ENCODE measurements around the gene STRN3.
A peak's percentile ranks its signal among the peaks of the same experiment; 100 is the strongest.
"Not testable (repeated sequence)": the region's sequence is repeated elsewhere in the genome, so short reads cannot be mapped to it uniquely, and the experiment has no call there.

The STRN3 gene

GRCh38 chr14:31004007-31004406 is 22.2 kb downstream of the STRN3 start:
- not testable (repeated sequence) for DNase-seq (ENCODE audit: low read depth in 4 of 4, low spot score in 1 of 4)

DNA sequence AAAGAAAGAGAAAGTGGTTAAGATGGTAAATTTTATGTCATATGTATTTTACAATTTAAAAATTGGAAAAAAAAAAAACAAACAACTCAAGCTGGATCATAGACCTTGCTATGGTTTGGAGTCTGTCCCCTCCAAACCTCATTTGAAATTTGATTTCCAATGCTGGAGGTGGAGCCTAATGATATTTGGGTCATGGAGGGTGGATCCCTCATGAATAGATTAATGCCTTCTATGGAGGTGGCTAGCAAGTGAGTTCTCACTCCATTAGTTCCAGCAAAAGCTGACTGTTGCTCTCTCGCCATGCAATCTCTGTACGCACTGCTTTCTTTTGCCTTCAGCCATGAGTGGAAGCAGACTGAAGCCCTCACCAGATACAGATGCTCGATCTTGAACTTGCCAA is 22.9 kb downstream of the STRN3 start:
- DNase-seq (ENCODE audit: low read depth in 4 of 4, low spot score in 1 of 4) = no peak

GRCh38 chr14:31001339-31001658 is 24.9 kb downstream of the STRN3 start:
- no peak for DNase-seq (ENCODE audit: low read depth in 4 of 4, low spot score in 1 of 4)

GRCh38 chr14:31000629-31001338 is 25.4 kb downstream of the STRN3 start:
- no peak for DNase-seq (ENCODE audit: low read depth in 4 of 4, low spot score in 1 of 4)

DNA sequence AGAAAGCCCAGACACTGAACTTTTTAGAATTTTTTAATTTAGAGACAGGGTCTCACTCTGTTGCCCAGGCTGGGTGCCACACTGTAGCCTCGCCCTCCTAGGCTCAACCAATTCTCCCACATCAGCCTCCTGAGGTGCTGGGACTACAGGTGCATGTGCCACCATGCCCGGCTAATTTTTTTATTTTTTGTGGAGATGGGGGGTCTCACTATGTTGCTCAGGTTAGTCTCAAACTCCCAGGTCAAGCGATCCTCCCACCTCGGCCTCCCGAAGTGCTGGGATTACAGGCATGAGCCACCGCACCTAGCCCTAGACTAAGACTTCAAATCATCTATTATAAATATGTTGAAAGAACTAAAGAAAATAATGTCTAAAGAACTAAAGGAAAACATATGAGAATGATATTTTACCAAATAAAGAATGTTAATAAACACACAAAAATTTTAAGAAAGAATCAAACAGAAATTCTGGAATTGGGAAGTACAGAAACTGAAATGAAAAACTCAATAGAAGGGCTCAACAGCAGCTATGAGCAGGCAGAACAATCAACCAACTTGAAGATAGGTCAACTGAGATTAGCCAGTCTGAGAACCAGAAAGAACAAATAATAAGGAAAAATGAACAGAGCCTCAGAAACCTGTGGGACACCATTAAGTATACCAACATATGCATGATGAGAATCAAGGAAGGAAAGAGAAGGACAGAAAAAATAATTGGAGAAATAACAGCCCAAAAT is 27.0 kb downstream of the STRN3 start:
- DNase-seq (ENCODE audit: low read depth in 4 of 4, low spot score in 1 of 4) = no peak

DNA sequence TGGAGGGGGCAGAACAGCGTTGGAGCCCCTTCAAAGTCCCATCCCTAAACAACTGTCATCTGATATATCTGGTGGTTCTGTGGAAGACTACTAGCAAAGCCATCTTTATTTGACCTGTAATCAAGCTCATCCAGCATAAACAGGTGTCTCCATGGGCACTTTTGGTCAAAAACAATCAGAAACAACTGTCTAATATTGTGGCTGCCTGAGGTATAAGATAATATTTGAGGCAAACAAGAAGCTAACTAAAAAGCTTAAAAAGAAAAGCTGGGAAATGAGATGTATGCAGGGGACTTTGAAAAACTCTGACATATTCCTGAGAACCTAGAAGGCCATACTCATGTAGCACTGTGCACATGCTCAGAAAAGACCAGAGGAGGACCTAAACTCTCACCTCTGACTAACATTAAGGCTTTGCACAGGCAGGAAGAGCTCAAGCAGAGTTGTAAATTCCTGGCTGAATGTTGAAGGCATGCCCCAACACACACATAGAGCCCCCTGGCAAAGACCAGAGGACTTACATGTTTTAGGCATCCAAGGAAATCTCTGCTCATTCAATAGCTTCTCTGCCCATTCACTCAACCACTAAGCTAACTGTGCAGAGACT is 28.0 kb downstream of the STRN3 start:
- DNase-seq (ENCODE audit: low read depth in 4 of 4, low spot score in 1 of 4) = no peak

DNA sequence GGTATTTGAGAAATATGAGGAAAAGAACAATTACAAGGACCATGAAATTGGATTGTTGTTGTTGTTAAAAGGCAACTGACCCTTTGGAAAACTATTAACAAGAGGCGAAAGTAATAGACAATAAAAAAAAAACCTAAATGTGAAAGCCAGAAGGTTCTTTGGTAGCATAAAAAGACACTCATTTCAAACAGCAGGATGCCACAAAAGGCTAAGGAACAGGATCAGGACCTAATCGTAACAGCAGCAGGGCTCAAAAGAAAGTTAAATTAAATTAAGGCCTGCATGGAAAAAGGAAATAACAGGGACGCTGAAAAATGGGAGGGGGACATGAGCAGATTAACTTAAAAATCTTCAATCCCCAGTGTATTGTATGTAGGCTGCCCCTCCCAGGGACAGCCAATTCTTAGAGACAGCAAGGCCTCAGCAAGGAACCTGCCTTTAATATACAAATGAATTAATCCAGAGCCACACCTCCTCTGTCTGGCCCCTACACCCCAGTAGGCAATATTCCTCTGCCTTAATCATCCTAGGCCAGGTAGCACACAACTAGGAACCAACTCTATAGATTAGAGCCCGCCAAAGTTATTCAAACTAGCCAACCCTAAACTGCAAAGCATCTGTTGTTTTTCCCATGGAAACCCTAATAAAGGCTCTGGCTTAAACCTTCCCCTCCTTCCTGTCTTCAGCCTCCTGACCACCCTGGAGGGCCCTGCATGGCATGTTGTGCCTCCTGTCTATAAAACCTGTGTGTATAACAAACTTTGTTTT is 29.1 kb downstream of the STRN3 start:
- no peak for DNase-seq (ENCODE audit: low read depth in 4 of 4, low spot score in 1 of 4)

- no peak for DNase-seq (ENCODE audit: low read depth in 4 of 4, low spot score in 1 of 4)
These were observed 30.5 kb downstream of the STRN3 start for GRCh38 chr14:30995689-30996088.

DNA sequence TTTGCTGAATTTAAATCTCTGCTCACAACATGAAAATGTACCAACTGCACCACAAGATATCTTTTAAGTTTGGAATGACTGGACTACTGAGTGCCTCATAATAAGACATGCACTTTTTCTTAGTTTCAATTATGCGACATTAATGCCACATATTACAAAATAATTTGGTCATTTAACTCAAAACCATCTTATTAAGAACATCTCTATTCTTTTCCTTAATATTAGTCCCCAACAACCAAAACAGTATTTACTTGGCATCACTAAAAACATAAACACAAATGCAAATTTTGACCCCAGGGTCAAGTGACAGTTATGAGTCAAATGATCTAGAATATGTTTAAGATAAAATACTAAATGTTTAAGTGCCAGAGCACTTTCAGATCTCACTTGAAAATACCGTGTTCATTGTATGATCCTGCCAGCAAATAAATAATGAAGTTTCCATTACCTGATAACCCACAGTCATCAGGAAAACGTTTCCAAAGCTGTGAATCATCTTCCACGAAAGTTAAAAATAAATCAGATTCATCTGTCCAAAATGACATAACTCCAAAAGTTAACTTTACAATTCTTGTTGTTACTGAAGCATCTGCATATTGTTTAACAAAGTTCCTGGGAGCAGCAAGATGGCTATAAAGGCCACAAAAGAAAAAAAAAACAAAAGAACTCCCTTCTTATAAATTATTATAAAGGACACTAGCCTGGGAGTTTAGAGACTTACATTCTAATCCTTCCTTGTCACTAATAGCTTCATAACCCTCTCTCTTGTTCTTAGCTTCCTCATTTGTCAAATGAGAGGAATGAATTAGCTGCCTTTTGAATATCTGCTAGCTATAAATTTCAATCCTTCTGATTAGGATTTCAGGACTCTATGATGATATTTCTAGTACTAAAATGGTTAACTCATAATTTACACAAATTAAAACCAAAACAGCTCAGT is 31.2 kb downstream of the STRN3 start:
- no peak for DNase-seq (ENCODE audit: low read depth in 4 of 4, low spot score in 1 of 4)

DNA sequence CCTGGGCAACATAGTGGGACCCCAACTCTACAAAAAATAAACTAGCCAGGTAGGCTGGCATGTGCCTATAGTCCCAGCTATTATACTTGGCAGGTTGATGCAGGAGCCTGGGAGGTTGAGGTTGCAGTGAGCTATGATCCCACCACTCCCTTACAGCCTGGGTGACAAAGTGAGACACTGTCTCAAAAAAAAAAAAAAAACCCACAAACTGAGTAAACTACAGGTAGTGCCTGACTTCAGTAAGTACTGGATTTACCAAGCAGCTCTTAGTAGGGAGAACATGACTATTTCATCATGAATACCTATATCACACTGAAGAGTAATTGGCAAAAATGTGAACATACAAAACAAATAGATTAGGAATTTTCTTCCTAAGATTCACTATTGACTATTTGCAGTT is 33.1 kb downstream of the STRN3 start:
- DNase-seq (ENCODE audit: low read depth in 4 of 4, low spot score in 1 of 4) = no peak

GRCh38 chr14:30991408-30991807 is 34.8 kb downstream of the STRN3 start:
- no peak for DNase-seq (ENCODE audit: low read depth in 4 of 4, low spot score in 1 of 4)

DNA sequence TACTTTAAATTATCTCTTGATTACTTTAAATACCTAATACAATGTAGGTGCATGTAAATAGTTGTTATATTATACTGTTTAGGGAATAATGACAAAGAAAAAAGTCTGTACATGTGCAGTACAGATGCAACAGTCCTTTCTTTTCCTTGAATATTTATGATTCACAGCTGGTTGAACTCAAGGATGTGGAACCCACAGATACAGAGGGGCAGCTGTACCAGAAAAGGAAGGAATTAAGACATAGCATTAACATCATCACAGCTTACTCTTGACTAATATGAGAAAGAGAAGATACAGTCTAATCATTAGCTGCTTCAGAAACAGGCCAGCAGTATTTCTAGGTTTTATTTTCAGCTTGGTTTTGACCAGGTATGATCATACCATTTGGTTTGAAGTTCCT is 35.4 kb downstream of the STRN3 start:
- DNase-seq (ENCODE audit: low read depth in 4 of 4, low spot score in 1 of 4) = no peak

DNA sequence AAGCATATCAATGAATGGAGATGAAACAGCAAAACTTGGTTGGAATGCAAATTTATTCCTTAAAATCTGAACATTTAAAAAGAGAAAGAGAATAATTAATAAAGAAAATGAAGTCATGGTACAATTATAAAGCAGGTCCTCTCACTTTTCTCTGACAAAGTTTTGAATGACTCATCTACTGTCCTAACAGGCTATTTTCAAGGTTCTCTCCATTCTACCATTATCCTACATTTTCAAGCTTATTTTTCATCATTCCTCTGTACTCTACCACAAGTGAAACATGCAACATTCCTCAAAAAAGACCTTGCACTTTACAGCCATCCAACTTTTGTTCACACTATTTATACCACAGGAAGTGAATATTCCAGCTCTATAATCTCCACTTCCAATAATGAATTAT is 37.7 kb downstream of the STRN3 start:
- no peak for DNase-seq (ENCODE audit: low read depth in 4 of 4, low spot score in 1 of 4)

DNA sequence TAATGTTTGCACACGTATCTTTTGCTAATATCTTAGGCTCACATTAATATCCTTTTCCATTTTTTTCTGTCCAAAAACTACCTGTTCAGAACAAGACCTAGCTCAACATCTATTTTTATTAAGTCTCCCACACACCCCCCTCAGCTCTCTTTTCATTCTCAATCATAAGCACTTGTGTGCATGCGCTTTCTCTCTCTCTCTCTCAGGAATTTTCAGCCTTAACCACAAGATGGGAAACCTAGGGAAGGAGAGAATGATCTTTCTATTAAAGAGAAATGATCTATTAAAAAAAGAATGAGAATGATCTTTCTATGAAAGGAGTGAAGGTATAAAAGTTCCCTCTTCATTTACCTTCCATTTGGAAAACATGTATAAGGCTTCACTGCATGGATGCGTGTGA is 40.4 kb downstream of the STRN3 start:
- no peak for DNase-seq (ENCODE audit: low read depth in 4 of 4, low spot score in 1 of 4)

DNA sequence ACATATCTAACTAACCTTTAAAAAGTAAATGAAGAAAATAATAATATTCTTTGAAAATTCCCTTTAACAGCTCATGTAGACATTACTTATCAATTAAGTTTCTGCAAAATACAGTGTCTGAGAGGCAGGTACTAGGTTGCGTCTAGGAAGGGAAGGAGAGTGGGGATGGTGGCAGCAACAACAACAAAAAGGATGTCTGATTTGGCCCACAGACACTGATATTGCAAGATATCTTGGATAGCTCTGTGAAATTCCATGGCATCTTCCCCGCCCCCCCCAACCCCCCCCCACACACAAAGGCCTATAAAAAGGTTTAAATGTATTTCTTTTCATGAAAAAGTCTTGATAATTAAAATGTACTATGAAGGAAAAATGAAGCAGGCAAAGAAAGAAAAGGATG is 42.3 kb downstream of the STRN3 start:
- no peak for DNase-seq (ENCODE audit: low read depth in 4 of 4, low spot score in 1 of 4)

DNA sequence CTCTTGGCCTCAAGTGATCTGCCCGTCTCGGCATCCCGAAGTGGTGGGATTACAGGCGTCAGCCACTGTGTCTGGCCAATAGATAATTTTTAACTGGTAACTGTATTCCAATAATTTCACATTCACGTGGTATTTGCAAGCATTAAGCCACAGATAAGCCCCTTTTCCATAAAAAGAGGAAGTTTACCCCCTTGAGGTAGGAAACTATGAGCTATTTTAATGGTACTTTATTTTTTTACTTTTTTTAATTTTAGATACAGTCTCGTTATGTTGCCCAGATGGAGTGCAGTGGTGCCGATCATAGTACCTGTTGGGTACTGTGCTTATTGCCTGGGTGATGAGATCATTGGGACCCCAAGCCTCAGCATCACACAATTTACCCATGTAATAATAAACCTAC is 43.6 kb downstream of the STRN3 start:
- no peak for DNase-seq (ENCODE audit: low read depth in 4 of 4, low spot score in 1 of 4)

DNA sequence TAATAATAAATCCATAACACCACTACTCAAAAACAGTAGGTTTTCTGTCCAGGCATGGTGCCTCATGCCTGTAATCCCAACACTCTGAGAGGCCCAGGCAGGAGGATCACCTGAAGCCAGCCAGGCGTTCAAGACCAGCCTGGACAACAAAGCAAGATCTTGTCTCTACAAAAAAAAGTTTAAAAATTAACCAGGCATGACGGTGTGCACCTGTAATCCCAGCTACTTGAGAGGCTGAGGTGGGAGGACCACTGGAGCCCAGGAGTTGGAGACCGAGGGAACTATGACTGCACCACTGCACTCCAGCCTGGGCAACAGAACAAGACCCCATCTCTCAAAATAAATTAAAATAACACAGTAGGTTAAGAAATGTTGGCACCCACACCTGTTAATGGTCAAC is 45.2 kb downstream of the STRN3 start:
- no peak for DNase-seq (ENCODE audit: low read depth in 4 of 4, low spot score in 1 of 4)

DNA sequence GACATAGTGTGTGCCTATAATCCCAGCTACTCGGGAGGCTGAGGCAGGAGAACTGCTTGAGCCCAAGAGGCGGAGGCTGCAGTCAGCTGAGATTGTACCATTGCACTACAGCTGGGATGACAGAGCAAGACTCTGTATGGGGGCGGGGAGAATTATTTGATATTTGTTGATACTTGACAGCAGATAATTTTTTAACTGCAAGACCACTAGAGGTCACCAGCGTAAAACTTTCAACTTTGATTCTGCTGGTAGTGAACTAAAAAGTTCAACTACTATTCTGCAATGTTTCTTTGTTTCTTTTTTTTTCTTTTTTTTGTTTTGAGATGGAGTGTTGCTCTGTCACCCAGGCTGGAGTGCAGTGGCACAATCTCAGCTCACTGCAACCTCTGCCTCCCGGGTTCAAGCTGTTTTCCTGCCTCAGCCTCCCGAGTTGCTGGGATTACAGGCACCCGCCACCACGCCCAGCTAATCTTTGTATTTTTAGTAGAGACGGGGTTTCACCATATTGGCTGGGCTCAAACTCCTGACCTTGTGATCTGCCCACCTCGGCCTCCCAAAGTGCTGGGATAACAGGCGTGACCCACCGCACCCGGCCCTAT is 46.0 kb downstream of the STRN3 start:
- peak in 3 of 4 experiments; percentile 5 to 32 (median 15) for DNase-seq (ENCODE audit: low read depth in 4 of 4, low spot score in 1 of 4)

DNA sequence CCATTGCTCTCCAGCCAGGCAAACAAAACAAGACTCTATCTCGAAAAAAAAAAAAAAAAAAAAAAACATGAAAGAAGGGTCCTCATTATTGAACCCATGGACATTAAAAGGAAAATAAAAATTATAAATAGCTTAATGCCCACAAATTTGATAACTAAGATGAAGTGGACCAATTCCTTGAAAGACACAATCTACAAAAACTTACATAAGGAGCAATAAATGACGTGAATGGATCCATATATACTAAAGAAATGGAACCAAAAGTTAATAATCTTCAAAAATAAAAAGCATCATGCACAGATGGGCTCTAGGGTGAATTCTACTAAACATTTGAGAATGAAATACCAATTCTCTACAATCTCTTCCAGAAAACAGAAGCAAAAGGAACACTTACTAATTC is 48.4 kb downstream of the STRN3 start:
- DNase-seq (ENCODE audit: low read depth in 4 of 4, low spot score in 1 of 4) = no peak

DNA sequence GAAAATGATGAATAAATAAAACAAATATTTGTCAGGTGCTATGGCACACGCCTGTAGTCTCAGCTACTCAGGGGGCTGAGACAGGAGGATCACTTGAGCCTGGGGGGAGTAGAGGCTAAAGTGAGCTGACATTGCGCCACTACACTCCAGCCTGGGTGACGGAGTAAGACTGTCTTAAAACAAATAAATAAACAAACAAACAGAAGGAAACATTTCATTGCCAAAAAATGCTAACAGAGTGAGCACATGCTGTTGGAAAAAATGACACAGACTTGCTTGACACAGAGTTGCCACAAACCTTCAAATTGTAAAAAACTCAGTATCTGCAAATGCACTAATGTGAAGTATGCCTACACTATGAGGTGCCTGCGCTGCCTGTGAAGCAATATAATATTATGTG is 51.6 kb downstream of the STRN3 start:
- DNase-seq (ENCODE audit: low read depth in 4 of 4, low spot score in 1 of 4) = no peak
